Liver (tissue), 9 donors: ENCODE data around the gene DEPDC5. TPM values are rescaled to one million over a fixed set of nuclear protein-coding genes. Genes with fewer than 3 reads are reported as not detected.

ENCODE experiments used
- DNase-seq: peaks from one replicate; pipeline ENCODE4 v3.0.0-alpha.2; 2017; ENCODE audit warnings: low spot score
- H3K27ac ChIP-seq, 2 donors: one replicate each; pipeline ENCODE4 v1.7.0; 2013; ENCODE audit warnings: inconsistent platforms in 2 of 2, low read length in 2 of 2, control low read depth in 1 of 2, low read depth in 1 of 2, mild to moderate bottlenecking in 1 of 2
- H3K27me3 ChIP-seq, 4 donors: one replicate each; pipeline versions ENCODE4 v1.6.1 to v1.7.0; 2013; ENCODE audit warnings: low read length in 3 of 4, inconsistent platforms in 1 of 4, mild to moderate bottlenecking in 1 of 4, moderate library complexity in 1 of 4; ENCODE audit not compliant: control insufficient read depth in 4 of 4, insufficient read depth in 4 of 4
- H3K36me3 ChIP-seq, 4 donors: one replicate each; pipeline versions ENCODE4 v1.6.1 to v1.7.0; 2013; ENCODE audit warnings: low read length in 3 of 4, mild to moderate bottlenecking in 3 of 4, low read depth in 1 of 4, moderate library complexity in 1 of 4; ENCODE audit not compliant: control insufficient read depth in 4 of 4, insufficient read depth in 3 of 4
- H3K4me1 ChIP-seq, 4 donors: one replicate each; pipeline versions ENCODE4 v1.6.1 to v1.7.0; 2013; ENCODE audit warnings: low read length in 3 of 4, mild to moderate bottlenecking in 3 of 4, moderate library complexity in 1 of 4; ENCODE audit not compliant: control insufficient read depth in 4 of 4, insufficient read depth in 4 of 4
- H3K4me3 ChIP-seq, 3 donors: one replicate each; pipeline versions ENCODE4 v1.6.1 to v1.7.0; 2013; ENCODE audit warnings: low read length in 3 of 3, control low read depth in 1 of 3, low read depth in 1 of 3, mild to moderate bottlenecking in 1 of 3
- H3K9ac ChIP-seq, 2 donors: one replicate each; pipeline ENCODE4 v1.7.0; 2013; ENCODE audit warnings: low read length in 2 of 2, mild to moderate bottlenecking in 2 of 2, moderate library complexity in 2 of 2, control low read depth in 1 of 2, low read depth in 1 of 2
- H3K9me3 ChIP-seq, 4 donors: one replicate each; pipeline versions ENCODE4 v1.6.1 to v1.7.0; 2013; ENCODE audit warnings: low read length in 3 of 4; ENCODE audit not compliant: control insufficient read depth in 4 of 4
- EGR1 ChIP-seq, 2 donors: IDR thresholded peaks; 2 replicates each; pipeline ENCODE4 v1.6.1; 2016 to 2018; ENCODE audit warnings: antibody characterized with exemption in 2 of 2, low read depth in 2 of 2
- FOXA1 ChIP-seq: IDR thresholded peaks from 2 replicates; pipeline ENCODE4 v1.6.1; 2016; ENCODE audit warnings: antibody characterized with exemption
- FOXA2 ChIP-seq: IDR thresholded peaks from 2 replicates; pipeline ENCODE4 v1.6.1; 2016; ENCODE audit warnings: antibody characterized with exemption
- GABPA ChIP-seq, 2 donors: IDR thresholded peaks in 1 of 2; conservative IDR thresholded peaks in 1 of 2; 2 replicates each; pipeline ENCODE4 v1.6.1; 2016; ENCODE audit warnings: antibody characterized with exemption in 2 of 2, mild to moderate bottlenecking in 1 of 2, moderate library complexity in 1 of 2
- HNF4A ChIP-seq, 2 donors: conservative IDR thresholded peaks; 2 replicates each; pipeline ENCODE4 v1.6.1; 2016; ENCODE audit warnings: antibody characterized with exemption in 2 of 2, mild to moderate bottlenecking in 2 of 2
- HNF4G ChIP-seq: IDR thresholded peaks from 2 replicates; pipeline ENCODE4 v1.6.1; 2016; ENCODE audit warnings: antibody characterized with exemption
- JUND ChIP-seq, 2 donors: IDR thresholded peaks; 2 replicates each; pipeline ENCODE4 v1.6.1; 2016; ENCODE audit warnings: antibody characterized with exemption in 2 of 2
- NR2F2 ChIP-seq: IDR thresholded peaks from 2 replicates; pipeline ENCODE4 v1.6.1; 2016; ENCODE audit warnings: antibody characterized with exemption
- RAD21 ChIP-seq, 2 donors: IDR thresholded peaks; 2 replicates each; pipeline ENCODE4 v1.6.1; 2016; ENCODE audit warnings: antibody characterized with exemption in 2 of 2, mild to moderate bottlenecking in 2 of 2
- RXRA ChIP-seq, 2 donors: IDR thresholded peaks; 2 replicates each; pipeline ENCODE4 v1.6.1; 2017 to 2018; ENCODE audit warnings: antibody characterized with exemption in 2 of 2, mild to moderate bottlenecking in 1 of 2
- SP1 ChIP-seq: IDR thresholded peaks from 2 replicates; pipeline ENCODE4 v1.6.1; 2018; ENCODE audit warnings: antibody characterized with exemption, mild to moderate bottlenecking
- TAF1 ChIP-seq: conservative IDR thresholded peaks from 2 replicates; pipeline ENCODE4 v1.6.1; 2016; ENCODE audit warnings: antibody characterized with exemption, mild to moderate bottlenecking
- YY1 ChIP-seq: IDR thresholded peaks from 2 replicates; pipeline ENCODE4 v1.6.1; 2016; ENCODE audit warnings: antibody characterized with exemption, mild to moderate bottlenecking
- WGBS: extraction: QIAGEN DNeasy Blood & Tissue Kit; methylation state at CpG from one replicate; pipeline ENCODE4 v1.1.7; 2013; 5-methylcytosine and 5-hydroxymethylcytosine counted together
- polyA plus RNA-seq, 2 donors: library from polyadenylated mRNA; stranded (reverse) in 1 of 2; unstranded in 1 of 2; fragments of 200-250 nt in 1 of 2; fragments of >200 nt in 1 of 2; fragmentation: Nextera tagmentation in 1 of 2; extraction: Ambion mirVana in 1 of 2; gene quantifications; one replicate each; pipeline versions ENCODE4 v1.2.1 to v1.2.3, GENCODE V29; 2013 to 2015
- total RNA-seq, 2 donors: library from RNA; depleted of rRNA; stranded (reverse); fragments of >200 nt; gene quantifications; one replicate each; pipeline ENCODE4 v1.2.3, GENCODE V29; 2014
- TF ChIP-seq, protein P1 (sequence below): IDR thresholded peaks from 2 replicates; pipeline ENCODE4 v1.6.1; 2016; ENCODE audit warnings: antibody characterized with exemption
- TF ChIP-seq, protein P2 (sequence below): IDR thresholded peaks from 2 replicates; pipeline ENCODE4 v1.6.1; 2016; ENCODE audit warnings: antibody characterized with exemption
- TF ChIP-seq, protein P3 (sequence below): fragments of 150-350 bp; IDR thresholded peaks from 2 replicates; pipeline ENCODE4 v1.5.1; 2017; ENCODE audit warnings: improper control_type of control experiment, low read depth, low read length; ENCODE audit not compliant: missing input control
- TF ChIP-seq, protein P4 (sequence below): IDR thresholded peaks from 2 replicates; pipeline ENCODE4 v1.6.1; 2016; ENCODE audit warnings: antibody characterized with exemption, mild to moderate bottlenecking
- TF ChIP-seq, protein P5 (sequence below): IDR thresholded peaks from 2 replicates; pipeline ENCODE4 v1.6.1; 2016; ENCODE audit warnings: antibody characterized with exemption
- donor health status: healthy.
- donor health status: healthy.
- donor health status: healthy.
- donor health status: healthy.
- donor health status: healthy.

DEPDC5 gene
- total and polyA plus RNA-seq, 4 donors: 5.5 to 19.4 (median 12.6) TPM

DNA sequence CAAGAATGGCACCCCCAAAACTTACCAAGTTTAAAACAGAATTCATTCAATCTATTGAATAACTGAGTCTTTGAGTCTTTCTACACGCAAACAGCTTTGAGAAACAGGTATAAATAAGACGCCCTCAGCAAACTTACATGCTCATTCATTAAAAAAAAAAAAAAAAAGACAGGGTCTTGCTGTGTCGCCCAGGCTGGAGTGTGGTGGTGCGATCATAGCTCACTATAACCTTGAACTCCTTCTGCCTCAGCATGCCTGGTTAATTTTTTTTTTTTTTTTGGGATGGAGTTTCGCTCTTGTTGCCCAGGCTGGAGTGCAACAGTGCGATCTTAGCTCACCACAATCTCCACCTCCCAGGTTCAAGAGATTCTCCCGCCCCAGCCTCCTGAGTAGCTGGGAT lies 9.9 kb upstream of the DEPDC5 start:
- no peak overlapping the region for H3K4me3 ChIP-seq
- no peak for TF ChIP-seq YY1
- no peak for TF ChIP-seq EGR1 (IDR thresholded peaks at IDR 0.05; ENCODE audit: low read depth in 2 of 2)
- peaks cover 8 to 35% (median 27%) of the 10 kb centered on the region in 4 donors for H3K4me1 ChIP-seq
- DNase-seq: no peak
- WGBS: 95% methylated on average over 7 of the region's 7 CpGs
- H3K9ac ChIP-seq: no peak overlapping the region
- no peak overlapping the region for H3K27ac ChIP-seq
- H3K9me3 ChIP-seq: no peaks in the 10 kb centered on the region
- no peaks in the 10 kb centered on the region for H3K27me3 ChIP-seq
- H3K36me3 ChIP-seq: no peaks in the 10 kb centered on the region

DNA sequence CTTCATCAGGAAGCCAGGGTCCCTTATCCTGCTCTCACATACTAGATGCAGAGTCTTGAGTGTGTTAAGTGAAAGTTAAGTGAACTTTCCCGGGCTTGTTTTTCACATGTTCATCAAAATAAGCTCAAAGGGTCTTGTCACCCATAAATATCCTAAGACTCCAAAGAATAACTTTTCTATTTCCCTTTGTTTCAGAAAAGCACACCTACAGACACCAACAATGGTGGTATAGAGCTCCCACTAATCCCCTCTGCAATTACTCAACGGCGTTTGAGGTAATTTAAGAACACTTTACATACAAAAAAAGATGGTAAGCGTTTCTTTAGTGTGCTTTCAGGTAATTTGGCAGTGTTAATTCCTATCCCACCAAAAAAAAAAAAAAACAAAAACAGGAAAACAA lies 6.4 kb upstream of the DEPDC5 start:
- H3K4me1 ChIP-seq: peaks cover 6 to 28% (median 21%) of the 10 kb centered on the region in 4 donors
- WGBS: 85% methylated on average over 4 of the region's 4 CpGs
- no peak overlapping the region for H3K4me3 ChIP-seq
- H3K9ac ChIP-seq: no peak overlapping the region
- no peak for DNase-seq
- no peak overlapping the region for H3K27ac ChIP-seq
- no peaks in the 10 kb centered on the region for H3K27me3 ChIP-seq
- no peaks in the 10 kb centered on the region for H3K9me3 ChIP-seq
- TF ChIP-seq, protein P1, sequence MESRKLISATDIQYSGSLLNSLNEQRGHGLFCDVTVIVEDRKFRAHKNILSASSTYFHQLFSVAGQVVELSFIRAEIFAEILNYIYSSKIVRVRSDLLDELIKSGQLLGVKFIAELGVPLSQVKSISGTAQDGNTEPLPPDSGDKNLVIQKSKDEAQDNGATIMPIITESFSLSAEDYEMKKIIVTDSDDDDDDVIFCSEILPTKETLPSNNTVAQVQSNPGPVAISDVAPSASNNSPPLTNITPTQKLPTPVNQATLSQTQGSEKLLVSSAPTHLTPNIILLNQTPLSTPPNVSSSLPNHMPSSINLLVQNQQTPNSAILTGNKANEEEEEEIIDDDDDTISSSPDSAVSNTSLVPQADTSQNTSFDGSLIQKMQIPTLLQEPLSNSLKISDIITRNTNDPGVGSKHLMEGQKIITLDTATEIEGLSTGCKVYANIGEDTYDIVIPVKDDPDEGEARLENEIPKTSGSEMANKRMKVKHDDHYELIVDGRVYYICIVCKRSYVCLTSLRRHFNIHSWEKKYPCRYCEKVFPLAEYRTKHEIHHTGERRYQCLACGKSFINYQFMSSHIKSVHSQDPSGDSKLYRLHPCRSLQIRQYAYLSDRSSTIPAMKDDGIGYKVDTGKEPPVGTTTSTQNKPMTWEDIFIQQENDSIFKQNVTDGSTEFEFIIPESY: no peak
- TF ChIP-seq, protein P2, sequence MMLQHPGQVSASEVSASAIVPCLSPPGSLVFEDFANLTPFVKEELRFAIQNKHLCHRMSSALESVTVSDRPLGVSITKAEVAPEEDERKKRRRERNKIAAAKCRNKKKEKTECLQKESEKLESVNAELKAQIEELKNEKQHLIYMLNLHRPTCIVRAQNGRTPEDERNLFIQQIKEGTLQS: no peak
- TF ChIP-seq YY1: no peak
- no peak for TF ChIP-seq RAD21 (IDR thresholded peaks at IDR 0.05)
- TF ChIP-seq NR2F2: no peak
- TF ChIP-seq HNF4G: no peak
- TF ChIP-seq, protein P3, sequence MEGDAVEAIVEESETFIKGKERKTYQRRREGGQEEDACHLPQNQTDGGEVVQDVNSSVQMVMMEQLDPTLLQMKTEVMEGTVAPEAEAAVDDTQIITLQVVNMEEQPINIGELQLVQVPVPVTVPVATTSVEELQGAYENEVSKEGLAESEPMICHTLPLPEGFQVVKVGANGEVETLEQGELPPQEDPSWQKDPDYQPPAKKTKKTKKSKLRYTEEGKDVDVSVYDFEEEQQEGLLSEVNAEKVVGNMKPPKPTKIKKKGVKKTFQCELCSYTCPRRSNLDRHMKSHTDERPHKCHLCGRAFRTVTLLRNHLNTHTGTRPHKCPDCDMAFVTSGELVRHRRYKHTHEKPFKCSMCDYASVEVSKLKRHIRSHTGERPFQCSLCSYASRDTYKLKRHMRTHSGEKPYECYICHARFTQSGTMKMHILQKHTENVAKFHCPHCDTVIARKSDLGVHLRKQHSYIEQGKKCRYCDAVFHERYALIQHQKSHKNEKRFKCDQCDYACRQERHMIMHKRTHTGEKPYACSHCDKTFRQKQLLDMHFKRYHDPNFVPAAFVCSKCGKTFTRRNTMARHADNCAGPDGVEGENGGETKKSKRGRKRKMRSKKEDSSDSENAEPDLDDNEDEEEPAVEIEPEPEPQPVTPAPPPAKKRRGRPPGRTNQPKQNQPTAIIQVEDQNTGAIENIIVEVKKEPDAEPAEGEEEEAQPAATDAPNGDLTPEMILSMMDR: no peak
- TF ChIP-seq, protein P4, sequence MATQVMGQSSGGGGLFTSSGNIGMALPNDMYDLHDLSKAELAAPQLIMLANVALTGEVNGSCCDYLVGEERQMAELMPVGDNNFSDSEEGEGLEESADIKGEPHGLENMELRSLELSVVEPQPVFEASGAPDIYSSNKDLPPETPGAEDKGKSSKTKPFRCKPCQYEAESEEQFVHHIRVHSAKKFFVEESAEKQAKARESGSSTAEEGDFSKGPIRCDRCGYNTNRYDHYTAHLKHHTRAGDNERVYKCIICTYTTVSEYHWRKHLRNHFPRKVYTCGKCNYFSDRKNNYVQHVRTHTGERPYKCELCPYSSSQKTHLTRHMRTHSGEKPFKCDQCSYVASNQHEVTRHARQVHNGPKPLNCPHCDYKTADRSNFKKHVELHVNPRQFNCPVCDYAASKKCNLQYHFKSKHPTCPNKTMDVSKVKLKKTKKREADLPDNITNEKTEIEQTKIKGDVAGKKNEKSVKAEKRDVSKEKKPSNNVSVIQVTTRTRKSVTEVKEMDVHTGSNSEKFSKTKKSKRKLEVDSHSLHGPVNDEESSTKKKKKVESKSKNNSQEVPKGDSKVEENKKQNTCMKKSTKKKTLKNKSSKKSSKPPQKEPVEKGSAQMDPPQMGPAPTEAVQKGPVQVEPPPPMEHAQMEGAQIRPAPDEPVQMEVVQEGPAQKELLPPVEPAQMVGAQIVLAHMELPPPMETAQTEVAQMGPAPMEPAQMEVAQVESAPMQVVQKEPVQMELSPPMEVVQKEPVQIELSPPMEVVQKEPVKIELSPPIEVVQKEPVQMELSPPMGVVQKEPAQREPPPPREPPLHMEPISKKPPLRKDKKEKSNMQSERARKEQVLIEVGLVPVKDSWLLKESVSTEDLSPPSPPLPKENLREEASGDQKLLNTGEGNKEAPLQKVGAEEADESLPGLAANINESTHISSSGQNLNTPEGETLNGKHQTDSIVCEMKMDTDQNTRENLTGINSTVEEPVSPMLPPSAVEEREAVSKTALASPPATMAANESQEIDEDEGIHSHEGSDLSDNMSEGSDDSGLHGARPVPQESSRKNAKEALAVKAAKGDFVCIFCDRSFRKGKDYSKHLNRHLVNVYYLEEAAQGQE: no peak
- TF ChIP-seq FOXA2: no peak
- no peak for TF ChIP-seq FOXA1
- no peak for TF ChIP-seq EGR1 (IDR thresholded peaks at IDR 0.05; ENCODE audit: low read depth in 2 of 2)
- no peak for TF ChIP-seq TAF1
- no peak for TF ChIP-seq HNF4A (conservative IDR thresholded peaks at IDR 0.05)
- TF ChIP-seq SP1: no peak
- no peak for TF ChIP-seq GABPA (IDR thresholded peaks at IDR 0.05 in 1 of 2, conservative IDR thresholded peaks at IDR 0.05 in 1 of 2)
- TF ChIP-seq JUND (IDR thresholded peaks at IDR 0.05): no peak
- TF ChIP-seq, protein P5, sequence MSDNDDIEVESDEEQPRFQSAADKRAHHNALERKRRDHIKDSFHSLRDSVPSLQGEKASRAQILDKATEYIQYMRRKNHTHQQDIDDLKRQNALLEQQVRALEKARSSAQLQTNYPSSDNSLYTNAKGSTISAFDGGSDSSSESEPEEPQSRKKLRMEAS: no peak
- TF ChIP-seq RXRA (IDR thresholded peaks at IDR 0.05): no peak
- no peaks in the 10 kb centered on the region for H3K36me3 ChIP-seq
